T-helper 22 cell (primary cell): Measurements from ENCODE around the gene KRTAP4-11.
"Not testable (repeated sequence)": the region's sequence is repeated elsewhere in the genome, so short reads cannot be mapped to it uniquely, and the experiment has no call there.

Experiments
- DNase-seq: peaks from one replicate; pipeline ENCODE4 v3.0.0-alpha.2; 2020; ENCODE audit warnings: low read depth

The KRTAP4-11 gene

DNA sequence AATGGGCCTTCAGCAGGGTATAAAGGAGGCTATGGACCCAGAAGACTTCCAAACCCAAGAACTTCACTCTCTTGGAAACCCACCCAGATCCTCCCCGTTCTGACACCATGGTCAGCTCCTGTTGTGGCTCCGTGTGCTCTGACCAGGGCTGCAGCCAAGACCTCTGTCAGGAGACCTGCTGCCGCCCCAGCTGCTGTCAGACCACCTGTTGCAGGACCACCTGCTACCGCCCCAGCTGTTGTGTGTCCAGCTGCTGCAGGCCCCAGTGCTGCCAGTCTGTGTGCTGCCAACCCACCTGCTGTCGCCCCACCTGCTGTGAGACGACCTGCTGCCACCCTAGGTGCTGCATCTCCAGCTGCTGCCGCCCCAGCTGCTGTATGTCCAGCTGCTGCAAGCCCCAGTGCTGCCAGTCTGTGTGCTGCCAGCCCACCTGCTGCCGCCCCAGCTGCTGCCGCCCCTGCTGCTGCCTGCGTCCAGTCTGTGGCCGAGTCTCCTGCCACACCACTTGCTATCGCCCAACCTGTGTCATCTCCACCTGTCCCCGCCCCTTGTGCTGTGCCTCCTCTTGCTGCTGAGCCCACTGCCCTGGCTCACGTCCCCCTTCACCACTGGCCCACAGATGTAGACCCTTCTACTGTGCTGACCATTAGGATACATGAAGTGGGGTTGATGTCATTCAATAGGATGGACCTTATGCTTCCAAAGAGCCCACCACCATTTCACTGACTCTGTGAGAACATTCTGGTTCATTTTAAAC, 33.9 kb downstream of the KRTAP4-11 start, which contains the start of gene KRTAP4-7:
Gene KRTAP4-7, plus strand, starts transcription at position 51 of the 757 bp plus-strand sequence. Its CDS starts 57 bp downstream, at position 108.
- not testable (repeated sequence) for DNase-seq

- not testable (repeated sequence) for DNase-seq
Measured at GRCh38 chr17:41083427-41083826, 34.7 kb downstream of the KRTAP4-11 start.

- no peak for DNase-seq
Measured at GRCh38 chr17:41082626-41083025, 35.5 kb downstream of the KRTAP4-11 start.

- DNase-seq, result no peak
Measured at GRCh38 chr17:41076788-41077187, 41.4 kb downstream of the KRTAP4-11 start.

- DNase-seq, result no peak
Measured at GRCh38 chr17:41073676-41074075, 44.5 kb downstream of the KRTAP4-11 start.

DNA sequence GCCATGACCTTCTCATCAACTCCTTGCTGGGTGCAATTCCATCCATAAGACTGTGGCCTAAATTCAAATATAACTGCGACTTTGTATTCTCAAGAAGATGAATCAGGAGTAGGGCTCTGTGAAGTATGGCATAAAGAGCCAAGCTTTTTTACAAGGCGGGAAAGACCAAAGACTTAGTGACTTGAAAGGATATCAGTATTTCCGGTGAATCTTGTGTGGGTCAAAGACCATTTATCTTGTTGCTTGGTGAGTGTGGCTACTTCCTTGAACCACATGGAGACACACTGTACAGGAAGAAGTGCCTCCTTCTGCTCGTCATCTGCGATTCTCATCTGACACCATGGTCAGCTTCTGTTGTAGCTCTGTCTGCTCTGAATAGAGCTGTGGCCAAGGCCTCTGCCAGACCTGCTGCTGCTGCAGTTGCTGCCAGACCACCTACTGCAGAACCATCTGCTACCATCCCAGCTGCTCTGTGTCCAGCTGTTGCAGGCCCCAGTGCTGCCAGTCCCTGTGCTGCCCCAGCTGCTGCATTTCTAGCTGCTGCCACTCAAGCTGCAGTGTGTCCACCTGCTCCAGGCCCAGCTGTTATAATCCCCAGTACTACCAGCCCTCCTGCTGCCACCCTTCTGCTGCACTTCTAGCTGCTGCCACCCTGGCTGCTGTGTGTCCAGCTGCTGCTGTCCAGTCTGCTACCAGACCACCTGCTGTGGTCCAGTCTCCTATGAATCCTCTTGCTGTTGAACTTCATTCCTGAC, 46.4 kb downstream of the KRTAP4-11 start:
- no peak for DNase-seq

- no peak for DNase-seq
Measured at GRCh38 chr17:41069031-41069430, 49.1 kb downstream of the KRTAP4-11 start.

- DNase-seq, result no peak
Measured at GRCh38 chr17:41067281-41067680, 50.9 kb downstream of the KRTAP4-11 start.
